NB4 (cell line): ENCODE data around the gene TIGD7.
A peak's percentile ranks its signal among the peaks of the same experiment; 100 is the strongest.

Experiments
- MAX ChIP-seq: IDR thresholded peaks from 2 replicates; pipeline ENCODE4 v1.6.1; 2011; ENCODE audit warnings: low read depth, low read length
- MYC ChIP-seq: IDR thresholded peaks from 2 replicates; pipeline ENCODE4 v1.6.1; 2011; ENCODE audit warnings: low read depth, low read length
- POLR2A ChIP-seq: IDR thresholded peaks from 2 replicates; pipeline ENCODE4 v1.6.1; 2011; ENCODE audit warnings: mild to moderate bottlenecking; ENCODE audit not compliant: insufficient read length; ENCODE audit errors: extremely low read depth
- TF ChIP-seq, protein P1 (sequence below): IDR thresholded peaks from one replicate; pipeline ENCODE4 v1.5.1; 2012; ENCODE audit warnings: low read depth, low read length

DNA sequence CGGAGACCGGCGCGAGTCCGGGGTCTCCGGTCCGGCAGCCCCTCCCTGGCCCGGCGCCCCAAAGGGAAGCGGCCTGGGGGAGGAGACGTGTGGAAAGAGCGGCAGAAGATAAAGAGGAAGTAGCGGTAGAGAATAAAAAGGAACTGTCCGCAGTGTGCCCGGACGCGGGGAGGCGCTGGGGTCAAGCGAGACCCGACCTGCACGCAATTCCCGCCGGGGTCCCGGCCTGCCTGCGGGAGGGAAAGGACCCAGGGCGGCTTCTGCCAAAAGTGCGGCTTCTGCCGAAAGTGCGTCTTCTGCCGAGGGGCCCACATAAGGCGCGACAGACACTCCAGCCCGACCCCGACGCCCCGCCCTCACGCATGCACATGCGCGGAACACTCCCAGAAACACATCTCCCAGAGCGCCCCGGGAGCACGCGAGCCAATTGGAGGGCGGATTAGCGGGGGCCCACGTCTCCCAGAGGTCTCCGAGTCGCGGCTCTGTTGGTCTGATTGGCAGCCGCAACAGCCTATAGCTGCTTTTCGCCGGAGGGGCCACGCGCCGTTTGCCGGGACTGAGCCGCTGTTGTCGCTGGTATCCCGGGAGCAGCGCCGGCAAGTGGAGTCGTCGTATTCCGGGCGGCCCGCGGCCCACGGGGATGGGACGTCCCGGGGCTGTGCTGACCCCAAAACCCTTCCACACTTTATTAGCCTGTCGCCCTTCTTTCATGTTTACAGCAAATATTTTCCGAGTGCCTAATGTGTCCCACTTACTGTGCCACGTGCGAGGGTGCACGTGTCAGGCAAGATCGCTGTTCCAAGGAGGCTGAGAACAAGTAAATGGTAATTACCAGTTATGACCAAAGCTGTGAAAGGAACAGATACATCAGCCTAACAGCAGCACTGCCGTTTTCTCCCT lies 40.8 kb downstream of the TIGD7 start:
- TF ChIP-seq MAX (peak; percentile 99), POLR2A (peak; percentile 63), MYC (peak; percentile 98)
- TF ChIP-seq, protein P1, sequence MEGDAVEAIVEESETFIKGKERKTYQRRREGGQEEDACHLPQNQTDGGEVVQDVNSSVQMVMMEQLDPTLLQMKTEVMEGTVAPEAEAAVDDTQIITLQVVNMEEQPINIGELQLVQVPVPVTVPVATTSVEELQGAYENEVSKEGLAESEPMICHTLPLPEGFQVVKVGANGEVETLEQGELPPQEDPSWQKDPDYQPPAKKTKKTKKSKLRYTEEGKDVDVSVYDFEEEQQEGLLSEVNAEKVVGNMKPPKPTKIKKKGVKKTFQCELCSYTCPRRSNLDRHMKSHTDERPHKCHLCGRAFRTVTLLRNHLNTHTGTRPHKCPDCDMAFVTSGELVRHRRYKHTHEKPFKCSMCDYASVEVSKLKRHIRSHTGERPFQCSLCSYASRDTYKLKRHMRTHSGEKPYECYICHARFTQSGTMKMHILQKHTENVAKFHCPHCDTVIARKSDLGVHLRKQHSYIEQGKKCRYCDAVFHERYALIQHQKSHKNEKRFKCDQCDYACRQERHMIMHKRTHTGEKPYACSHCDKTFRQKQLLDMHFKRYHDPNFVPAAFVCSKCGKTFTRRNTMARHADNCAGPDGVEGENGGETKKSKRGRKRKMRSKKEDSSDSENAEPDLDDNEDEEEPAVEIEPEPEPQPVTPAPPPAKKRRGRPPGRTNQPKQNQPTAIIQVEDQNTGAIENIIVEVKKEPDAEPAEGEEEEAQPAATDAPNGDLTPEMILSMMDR, result no peak
